K562 (cell line): Measurements from ENCODE around the gene MITF. TPM values are rescaled to one million over a fixed set of nuclear protein-coding genes. Genes with fewer than 3 reads are reported as not detected.
A peak's percentile ranks its signal among the peaks of the same experiment; 100 is the strongest.

Experiments used
- ATAC-seq: fragments of 200-7000 bp; cut with Tn5 transposase; 3 replicates; pipeline ENCODE4 v1.9.1; 2020; ENCODE audit warnings: moderate library complexity
- BruUV-seq: library from RNA; stranded (reverse); fragments of 400-500 nt; replicated peaks from 2 replicates; lab custom pipeline; 2021; lab: Mats Ljungman, UMichigan
- CTCF ChIA-PET: fragments of 300-600 bp; formaldehyde crosslinking; extraction: SDS; loops from one replicate; lab custom pipeline; 2021; ENCODE audit warnings: low intra/inter-chr PET ratio; lab: Yijun Ruan, JAX
- POLR2A ChIA-PET: fragments of 300-600, 350-650 bp; sonication (Branson Sonifier 250); formaldehyde crosslinking; extraction: SDS; loops from one replicate; lab custom pipeline; 2021; ENCODE audit warnings: antibody characterized with exemption, inconsistent platforms; lab: Yijun Ruan, JAX
- DNase-seq, 4 experiments: peaks; one replicate each; pipeline versions ENCODE4 v3.0.0 to v3.0.0-alpha.2; 2011 to 2018; ENCODE audit warnings: low spot score in 3 of 4, mixed read lengths in 3 of 4; ENCODE audit errors: extremely low read depth in 1 of 4
- FAIRE-seq: peaks from 2 replicates; lab custom pipeline; 2011; peaks lifted over from hg19 to GRCh38; lab: Jason Lieb, UNC
- H2AFZ ChIP-seq: 2 replicates; pipeline ENCODE4 v1.6.0; 2011; ENCODE audit warnings: low read depth, low read length, control low read depth, inconsistent platforms
- H3K27ac ChIP-seq: fragments of 200-600 bp; 3 replicates; pipeline ENCODE4 v1.8.0; 2011; ENCODE audit warnings: low read depth, mild to moderate bottlenecking, control low read depth, inconsistent platforms, low read length, moderate library complexity, mixed read lengths; ENCODE audit errors: extremely low read depth
- H3K27me3 ChIP-seq, 2 experiments: fragments of 300-600 bp in 1 of 2; 2 replicates in 1 of 2; 3 replicates in 1 of 2; pipeline versions ENCODE4 v1.6.0 to v1.8.0; 2011; ENCODE audit warnings: inconsistent platforms in 2 of 2, low read length in 2 of 2, mild to moderate bottlenecking in 1 of 2, mixed read lengths in 1 of 2, moderate library complexity in 1 of 2; ENCODE audit not compliant: control insufficient read depth in 2 of 2, insufficient read depth in 2 of 2
- H3K36me3 ChIP-seq: fragments of 300-600 bp; 3 replicates; pipeline ENCODE4 v1.8.0; 2011; ENCODE audit warnings: mild to moderate bottlenecking, low read length, inconsistent platforms; ENCODE audit not compliant: control insufficient read depth, insufficient read depth
- H3K4me1 ChIP-seq, 2 experiments: fragments of 200-600 bp in 1 of 2; replicated peaks in 1 of 2; 2 replicates in 1 of 2; 3 replicates in 1 of 2; pipeline versions ENCODE4 v1.5.1 to v1.8.0; 2011; ENCODE audit warnings: inconsistent platforms in 2 of 2, low read length in 2 of 2, mild to moderate bottlenecking in 1 of 2, mixed read lengths in 1 of 2, moderate library complexity in 1 of 2; ENCODE audit not compliant: control insufficient read depth in 2 of 2, insufficient read depth in 2 of 2
- H3K4me2 ChIP-seq: 2 replicates; pipeline ENCODE4 v1.6.1; 2011; ENCODE audit warnings: low read length, control low read depth, inconsistent platforms, mixed read lengths; ENCODE audit not compliant: insufficient read depth
- H3K4me3 ChIP-seq: fragments of 200-600 bp; sonication (generic), shearing (Covaris generic); 2 replicates; pipeline ENCODE4 v1.5.1; 2016; ENCODE audit warnings: control low read depth, inconsistent platforms
- H3K79me2 ChIP-seq: fragments of 200-600 bp; 3 replicates; pipeline ENCODE4 v1.8.0; 2011; ENCODE audit warnings: low read length, inconsistent platforms; ENCODE audit not compliant: control insufficient read depth, insufficient read depth
- H3K9ac ChIP-seq, 2 experiments: 2 replicates each; pipeline versions ENCODE4 v1.6.0 to v1.6.1; 2011; ENCODE audit warnings: low read depth in 2 of 2, low read length in 2 of 2, control low read depth in 1 of 2, inconsistent platforms in 1 of 2, mild to moderate bottlenecking in 1 of 2, mixed read lengths in 1 of 2; ENCODE audit not compliant: insufficient read depth in 1 of 2
- H3K9me1 ChIP-seq: one replicate; pipeline ENCODE4 v1.6.0; 2011; ENCODE audit warnings: inconsistent platforms, mild to moderate bottlenecking, low read length, moderate library complexity; ENCODE audit not compliant: control insufficient read depth, insufficient read depth
- H3K9me3 ChIP-seq: replicated peaks from 2 replicates; pipeline ENCODE4 v1.5.1; 2011; ENCODE audit warnings: low read depth, low read length, inconsistent platforms; ENCODE audit not compliant: control insufficient read depth, insufficient read depth
- H4K20me1 ChIP-seq: replicated peaks from 2 replicates; pipeline ENCODE4 v1.6.1; 2011; ENCODE audit warnings: low read length, inconsistent platforms, mixed read lengths; ENCODE audit not compliant: control insufficient read depth, insufficient read depth
- DEAF1 ChIP-seq: fragments of 450-650 bp; formaldehyde crosslinking; IDR thresholded peaks from 2 replicates; pipeline ENCODE4 v1.4.0; 2020; ENCODE audit warnings: mild to moderate bottlenecking, moderate library complexity
- MNT ChIP-seq, 2 experiments: fragments of 450-650 bp; conservative IDR thresholded peaks; 2 replicates each; pipeline ENCODE4 v1.6.1; 2017; ENCODE audit warnings: mild to moderate bottlenecking in 2 of 2, moderate library complexity in 2 of 2
- SIN3B ChIP-seq: fragments of 450-650 bp; IDR thresholded peaks from 2 replicates; pipeline ENCODE4 v1.6.1; 2017; ENCODE audit warnings: low read depth, mild to moderate bottlenecking, moderate library complexity
- VEZF1 ChIP-seq: fragments of 200-800 bp; sonication (Bioruptor generic); IDR thresholded peaks from 2 replicates; pipeline ENCODE4 v1.6.1; 2017; ENCODE audit warnings: missing genetic modification characterization, missing compliant biosample characterization
- ZNF146 ChIP-seq: IDR thresholded peaks from one replicate; pipeline ENCODE4 v1.6.1; 2018; ENCODE audit warnings: missing compliant biosample characterization; ENCODE audit not compliant: unreplicated experiment
- WGBS: fragments of 100-300 bp; shearing (Covaris generic); methylation state at CpG from one replicate; pipeline ENCODE4 v1.1.6; 2016; ENCODE audit warnings: low coverage, mixed read lengths; ENCODE audit not compliant: insufficient coverage; ENCODE audit errors: missing lambda C conversion rate; 5-methylcytosine and 5-hydroxymethylcytosine counted together
- in situ Hi-C: fragments of 300-500 bp; cut with MboI; formaldehyde crosslinking; loops from 4 replicates; pipeline ENCODE4 v1.15.0; 2018; ENCODE audit warnings: inconsistent platforms, mixed read lengths
- intact Hi-C: fragments of 100-400 bp; cut with micrococcal nuclease; formaldehyde crosslinking; loops from 2 replicates; pipeline ENCODE4 v1.14.2; 2022
- polyA plus RNA-seq, 8 experiments: library from polyadenylated mRNA; depleted of rRNA in 4 of 8; stranded (reverse) in 5 of 8; unstranded in 3 of 8; fragments of >200 nt; fragmentation: Nextera tagmentation in 2 of 8; fragmentation: Illumina TruSeq in 1 of 8; extraction: Ambion mirVana in 2 of 8; extraction: Trizol in 1 of 8; gene quantifications; 2 replicates each; pipeline versions ENCODE4 v1.2.1 to v1.2.3, GENCODE V29; 2011 to 2014; ENCODE audit warnings: inconsistent platforms in 1 of 8, missing spikeins in 1 of 8
- total RNA-seq, 7 experiments: library from RNA; depleted of rRNA in 6 of 7; stranded (reverse); fragments of >200 nt in 6 of 7; fragmentation: Illumina TruSeq in 2 of 7; extraction: Trizol in 2 of 7; gene quantifications; 2 replicates each; pipeline versions ENCODE4 v1.2.1 to v1.2.3, GENCODE V29; 2011 to 2021; ENCODE audit warnings: low replicate concordance in 1 of 7

The MITF gene
- total and polyA plus RNA-seq, 9 of the 15 experiments (the other 6 are each of a cell fraction or from before 2014, with no cell fraction given) = 5.6 to 14.9 (median 11.1) TPM

- no peak overlapping the region for H3K4me3 ChIP-seq
- no peak overlapping the region for H2AFZ ChIP-seq
- no peaks in the 10 kb centered on the region for H3K36me3 ChIP-seq
- BruUV-seq = no TSS peak
- peaks cover 99% of the 10 kb centered on the region for H3K79me2 ChIP-seq
- no peak for DNase-seq
- CTCF ChIA-PET = no interaction called here
- H3K27ac ChIP-seq = no peak overlapping the region
- no peak overlapping the region for H3K4me2 ChIP-seq
- no peak for FAIRE-seq
- H3K27me3 ChIP-seq = no peaks in the 10 kb centered on the region
- TF ChIP-seq VEZF1 (CRISPR knock-in tag) = no peak
- H3K9me3 ChIP-seq = no peaks in the 10 kb centered on the region
- intact Hi-C loops (no loop called here), in situ Hi-C loops (no loop called here)
- H3K9ac ChIP-seq = no peak overlapping the region
- no peak for ATAC-seq
- WGBS = 44% methylated on average over 2 of the region's 2 CpGs
- H4K20me1 ChIP-seq = no peaks in the 10 kb centered on the region
- peaks cover 0 to 26% of the 10 kb centered on the region in 2 experiments; a peak in 3 of 5 replicates for H3K4me1 ChIP-seq
- H3K9me1 ChIP-seq = no peaks in the 10 kb centered on the region
- POLR2A ChIA-PET = no interaction called here
Observed at GRCh38 chr3:69746119-69746518, 6.9 kb downstream of the MITF start.

GRCh38 chr3:69747511-69748258 lies 8.4 kb downstream of the MITF start:
- H3K4me2 ChIP-seq = no peak overlapping the region
- DNase-seq = no peak
- H3K9me3 ChIP-seq = no peaks in the 10 kb centered on the region
- H3K9me1 ChIP-seq = no peaks in the 10 kb centered on the region
- in situ Hi-C loops = no loop called here
- H2AFZ ChIP-seq = no peak overlapping the region
- no peak overlapping the region for H3K9ac ChIP-seq
- no peaks in the 10 kb centered on the region for H3K27me3 ChIP-seq
- no TSS peak for BruUV-seq
- FAIRE-seq = peak; percentile 19
- no peak overlapping the region for H3K27ac ChIP-seq
- intact Hi-C loops = no loop called here
- CTCF ChIA-PET = no interaction called here
- POLR2A ChIA-PET = interaction anchor here (0.8 kb wide), 1 partner anchor 9 kb away, joined by 9 read pairs; the partner anchor contains the start of gene MITF
- TF ChIP-seq MNT (conservative IDR thresholded peaks at IDR 0.05) = no peak
- no peak for TF ChIP-seq SIN3B
- TF ChIP-seq ZNF146 (CRISPR knock-in tag) = no peak
- no peak for TF ChIP-seq DEAF1 (CRISPR knock-in tag)
- TF ChIP-seq, all 486 proteins: peak for 0
- Histone ChIP-seq H3K36me3 (no peaks in the 10 kb centered on the region; the same call in 2 of the 3 replicates), H3K4me3 (no peak overlapping the region), H3K79me2 (peaks cover 86% of the 10 kb centered on the region), H3K4me1 (peaks cover 0 to 19% of the 10 kb centered on the region in 2 experiments; a peak in 3 of 5 replicates), H4K20me1 (no peaks in the 10 kb centered on the region)
- WGBS = 87% methylated on average over 2 of the region's 2 CpGs
- ATAC-seq = no peak
